Testis (tissue), 2 donors: ENCODE measurements around the gene ENTHD1.

Source experiments
- CTCF ChIP-seq, 3 experiments: fragments of 450-650 bp in 2 of 3; fragments of 200-600 bp in 1 of 3; sonication (generic) in 1 of 3; IDR thresholded peaks; one replicate each; pipeline ENCODE4 v1.5.1; 2016 to 2019; ENCODE audit warnings: antibody characterized with exemption in 3 of 3, mild to moderate bottlenecking in 2 of 3, moderate library complexity in 1 of 3
- POLR2A ChIP-seq: fragments of 450-650 bp; IDR thresholded peaks from one replicate; pipeline ENCODE4 v1.6.1; 2017; ENCODE audit warnings: antibody characterized with exemption, mild to moderate bottlenecking, moderate library complexity

DNA sequence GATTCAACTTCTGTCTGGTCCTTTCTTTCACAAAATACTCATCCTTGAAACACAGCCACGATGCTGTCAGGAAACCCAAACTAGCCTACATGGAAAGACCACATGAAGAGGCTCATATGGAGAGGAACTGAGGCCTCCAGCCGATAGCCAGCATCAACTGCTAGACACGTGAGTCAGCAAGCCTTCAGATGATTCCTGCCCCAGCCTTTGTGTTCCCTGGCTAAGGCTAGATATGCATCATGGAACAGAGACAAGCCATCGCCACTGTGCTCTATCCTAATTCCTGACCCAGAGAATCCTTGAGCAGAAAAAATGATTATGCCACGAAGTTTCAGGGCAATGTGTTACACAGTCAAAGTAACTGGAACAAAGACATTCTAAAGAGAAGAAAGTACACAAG is 75.5 kb downstream of the ENTHD1 start:
- TF ChIP-seq CTCF (IDR thresholded peaks at IDR 0.05): no peak
- no peak for TF ChIP-seq POLR2A
